ENCODE results near the gene ASTL.
"Not testable (repeated sequence)": the region's sequence is repeated elsewhere in the genome, so short reads cannot be mapped to it uniquely, and the experiment has no call there.

The ASTL gene

GRCh38 chr2:96138179-96139145, at the start of gene ASTL:
TSS of gene ASTL (minus strand) at chr2:96138502. CDS start at chr2:96138436, 66 bp downstream.
- no peak for DNase-seq (ENCODE audit: low read depth)

- no peak for DNase-seq (ENCODE audit: low read depth)
These were observed 48.3 kb upstream of the ASTL start for GRCh38 chr2:96186562-96186961.

GRCh38 chr2:96185516-96185915, 47.2 kb upstream of the ASTL start:
- no peak for DNase-seq (ENCODE audit: low read depth)

GRCh38 chr2:96184989-96185388, 46.7 kb upstream of the ASTL start:
- no peak for DNase-seq (ENCODE audit: low read depth)

GRCh38 chr2:96184188-96184587, 45.9 kb upstream of the ASTL start:
- DNase-seq (ENCODE audit: low read depth) = no peak

GRCh38 chr2:96181529-96181928, 43.2 kb upstream of the ASTL start:
- DNase-seq (ENCODE audit: low read depth) = no peak

GRCh38 chr2:96180521-96180920, 42.2 kb upstream of the ASTL start:
- no peak for DNase-seq (ENCODE audit: low read depth)

GRCh38 chr2:96180002-96180401, 41.7 kb upstream of the ASTL start:
- DNase-seq (ENCODE audit: low read depth) = no peak

- DNase-seq (ENCODE audit: low read depth) = no peak
These were observed 38.4 kb upstream of the ASTL start for GRCh38 chr2:96176661-96177060.

GRCh38 chr2:96175951-96176350, 37.6 kb upstream of the ASTL start:
- no peak for DNase-seq (ENCODE audit: low read depth)

GRCh38 chr2:96174251-96175144, 36.2 kb upstream of the ASTL start:
- DNase-seq (ENCODE audit: low read depth) = peak; percentile 73

- DNase-seq (ENCODE audit: low read depth) = no peak
These were observed 33.5 kb upstream of the ASTL start for GRCh38 chr2:96171831-96172230.

GRCh38 chr2:96170626-96171025, 32.3 kb upstream of the ASTL start:
- DNase-seq (ENCODE audit: low read depth) = no peak

GRCh38 chr2:96169868-96170507, 31.7 kb upstream of the ASTL start:
- DNase-seq (ENCODE audit: low read depth) = no peak

- DNase-seq (ENCODE audit: low read depth) = no peak
These were observed 29.2 kb upstream of the ASTL start for GRCh38 chr2:96167407-96168013.

- DNase-seq (ENCODE audit: low read depth) = no peak
These were observed 26.3 kb upstream of the ASTL start for GRCh38 chr2:96164459-96165184.

GRCh38 chr2:96163768-96164429, 25.6 kb upstream of the ASTL start:
- no peak for DNase-seq (ENCODE audit: low read depth)

GRCh38 chr2:96163415-96163767, 25.1 kb upstream of the ASTL start:
- no peak for DNase-seq (ENCODE audit: low read depth)

- no peak for DNase-seq (ENCODE audit: low read depth)
These were observed 23.6 kb upstream of the ASTL start for GRCh38 chr2:96161898-96162297.

- not testable (repeated sequence) for DNase-seq (ENCODE audit: low read depth)
These were observed 22.1 kb upstream of the ASTL start for GRCh38 chr2:96160366-96160765.

Measured in stimulated activated CD8-positive, alpha-beta memory T cell treated with anti-CD3 and anti-CD28 coated beads, Interleukin-15, amount 100 ng/mL, for 1 hour (primary cell).